Measurements from ENCODE around the gene SPINK2. TPM values are rescaled to one million over a fixed set of nuclear protein-coding genes. Genes with fewer than 3 reads are reported as not detected.
A peak's percentile ranks its signal among the peaks of the same experiment; 100 is the strongest.

SPINK2 gene
- polyA plus RNA-seq, 3 donors: not detected

DNA sequence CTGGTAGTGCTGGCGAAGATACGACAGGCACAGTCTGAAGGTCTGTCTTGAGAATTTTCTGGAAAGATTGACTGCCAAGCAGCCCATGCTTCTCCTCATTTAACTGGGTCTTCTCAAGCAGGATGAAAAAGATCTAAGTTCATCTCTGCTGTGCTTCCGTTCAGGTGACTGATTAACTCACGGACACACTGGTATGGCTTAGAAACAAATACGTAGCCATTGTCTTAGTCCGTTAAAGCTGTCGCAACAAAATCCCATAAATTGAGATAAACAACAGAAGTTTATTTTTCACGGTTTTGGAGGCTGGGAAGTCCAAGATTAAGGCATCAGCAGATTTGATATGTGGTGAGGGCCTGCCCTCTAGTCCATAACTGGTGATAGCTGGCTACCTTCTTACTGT is 39.5 kb downstream of the SPINK2 start:
- Histone ChIP-seq H3K79me2 (ENCODE audit: insufficient read depth, low read length) (no peaks in the 10 kb centered on the region), H3K4me2 (replicated peaks; ENCODE audit: extremely low read depth, low read length, poor library complexity, severe bottlenecking) (no peak overlapping the region), H3K27me3 (ENCODE audit: control insufficient read depth in 2 of 2, insufficient read depth in 2 of 2, low read length in 2 of 2) (no peaks in the 10 kb centered on the region), H3K36me3 (replicated peaks in 1 of 2; ENCODE audit: control insufficient read depth in 1 of 2, insufficient read depth in 2 of 2, low read length in 2 of 2) (no peaks in the 10 kb centered on the region), H3K27ac (ENCODE audit: low read depth in 1 of 2, low read length in 2 of 2) (no peak overlapping the region), H3K4me1 (ENCODE audit: control insufficient read depth in 1 of 2, insufficient read depth in 2 of 2, low read length in 2 of 2) (peaks cover 0 to 3% of the 10 kb centered on the region in 2 donors), H3K9me3 (replicated peaks in 1 of 2; ENCODE audit: control insufficient read depth in 1 of 2, insufficient read depth in 1 of 2, low read length in 2 of 2) (no peaks in the 10 kb centered on the region), H4K20me1 (ENCODE audit: insufficient read depth, low read length) (no peaks in the 10 kb centered on the region), H3K4me3 (replicated peaks in 1 of 3; ENCODE audit: low read depth in 2 of 3, low read length in 3 of 3) (no peak overlapping the region), H3K9ac (ENCODE audit: insufficient read depth, low read length, poor library complexity, severe bottlenecking) (no peak overlapping the region), H2AFZ (ENCODE audit: insufficient read depth, low read depth, low read length, poor library complexity, severe bottlenecking) (no peak overlapping the region)
- Mint-ChIP-seq H3K4me1 (peaks cover 7% of the 10 kb centered on the region), H3K36me3 (no peaks in the 10 kb centered on the region), H3K27me3 (ENCODE audit: low read depth in 3 of 3) (peaks cover 0 to 4% (median 3%) of the 10 kb centered on the region in 3 donors), H3K9me3 (peaks cover 0 to 1% (median 0%) of the 10 kb centered on the region in 7 donors), H3K4me3 (no peak overlapping the region), H3K27ac (no peak overlapping the region)
- WGBS (ENCODE audit: insufficient coverage): 96% methylated on average over 3 of the region's 8 CpGs
- intact Hi-C loops (cut with micrococcal nuclease): no loop called here
- TF ChIP-seq, protein P1, sequence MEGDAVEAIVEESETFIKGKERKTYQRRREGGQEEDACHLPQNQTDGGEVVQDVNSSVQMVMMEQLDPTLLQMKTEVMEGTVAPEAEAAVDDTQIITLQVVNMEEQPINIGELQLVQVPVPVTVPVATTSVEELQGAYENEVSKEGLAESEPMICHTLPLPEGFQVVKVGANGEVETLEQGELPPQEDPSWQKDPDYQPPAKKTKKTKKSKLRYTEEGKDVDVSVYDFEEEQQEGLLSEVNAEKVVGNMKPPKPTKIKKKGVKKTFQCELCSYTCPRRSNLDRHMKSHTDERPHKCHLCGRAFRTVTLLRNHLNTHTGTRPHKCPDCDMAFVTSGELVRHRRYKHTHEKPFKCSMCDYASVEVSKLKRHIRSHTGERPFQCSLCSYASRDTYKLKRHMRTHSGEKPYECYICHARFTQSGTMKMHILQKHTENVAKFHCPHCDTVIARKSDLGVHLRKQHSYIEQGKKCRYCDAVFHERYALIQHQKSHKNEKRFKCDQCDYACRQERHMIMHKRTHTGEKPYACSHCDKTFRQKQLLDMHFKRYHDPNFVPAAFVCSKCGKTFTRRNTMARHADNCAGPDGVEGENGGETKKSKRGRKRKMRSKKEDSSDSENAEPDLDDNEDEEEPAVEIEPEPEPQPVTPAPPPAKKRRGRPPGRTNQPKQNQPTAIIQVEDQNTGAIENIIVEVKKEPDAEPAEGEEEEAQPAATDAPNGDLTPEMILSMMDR (IDR thresholded peaks at IDR 0.05): no peak
- no peak for DNase-seq

DNA sequence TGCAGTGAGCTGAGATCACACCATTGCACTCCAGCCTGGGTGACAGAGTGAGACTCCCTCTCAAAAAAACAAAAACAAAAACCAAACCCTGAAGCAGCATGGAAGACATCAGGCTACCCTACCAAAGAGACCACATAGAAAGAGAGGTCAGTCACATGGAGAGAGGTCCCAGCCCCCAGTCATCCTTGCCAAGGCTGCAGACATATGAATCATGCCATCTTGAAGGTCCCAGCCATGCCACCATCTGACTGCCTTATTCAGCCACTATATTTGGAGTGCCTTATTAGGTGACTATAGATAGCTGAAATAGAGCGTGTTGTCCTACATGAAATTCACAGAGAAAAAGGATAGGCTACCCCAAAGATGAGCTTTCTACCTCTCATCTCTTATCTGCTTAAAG is 48.2 kb downstream of the SPINK2 start:
- peaks cover 0 to 1% (median 0%) of the 10 kb centered on the region in 7 donors for H3K9me3 Mint-ChIP-seq
- H3K4me2 ChIP-seq (replicated peaks; ENCODE audit: extremely low read depth, low read length, poor library complexity, severe bottlenecking): no peak overlapping the region
- H3K9ac ChIP-seq (ENCODE audit: insufficient read depth, low read length, poor library complexity, severe bottlenecking): no peak overlapping the region
- WGBS (ENCODE audit: insufficient coverage): no CpG with 5 or more reads among the region's 1 CpG
- intact Hi-C loops (cut with micrococcal nuclease): no loop called here
- no peaks in the 10 kb centered on the region for H3K4me1 ChIP-seq (ENCODE audit: control insufficient read depth in 1 of 2, insufficient read depth in 2 of 2, low read length in 2 of 2)
- no peaks in the 10 kb centered on the region for H3K79me2 ChIP-seq (ENCODE audit: insufficient read depth, low read length)
- H3K27me3 ChIP-seq (ENCODE audit: control insufficient read depth in 2 of 2, insufficient read depth in 2 of 2, low read length in 2 of 2): no peaks in the 10 kb centered on the region
- DNase-seq: no peak
- no peak overlapping the region for H3K4me3 ChIP-seq (replicated peaks in 1 of 3; ENCODE audit: low read depth in 2 of 3, low read length in 3 of 3)
- H2AFZ ChIP-seq (ENCODE audit: insufficient read depth, low read depth, low read length, poor library complexity, severe bottlenecking): no peak overlapping the region
- TF ChIP-seq, protein P1 (IDR thresholded peaks at IDR 0.05): no peak
- peaks cover 12% of the 10 kb centered on the region for H3K4me1 Mint-ChIP-seq
- H3K27ac Mint-ChIP-seq: peak overlapping the region in 1 of 7 donors; percentile 4
- H3K27me3 Mint-ChIP-seq (ENCODE audit: low read depth in 3 of 3): peaks cover 0 to 1% (median 0%) of the 10 kb centered on the region in 3 donors
- no peaks in the 10 kb centered on the region for H3K36me3 Mint-ChIP-seq
- no peak overlapping the region for H3K27ac ChIP-seq (ENCODE audit: low read depth in 1 of 2, low read length in 2 of 2)
- no peaks in the 10 kb centered on the region for H3K9me3 ChIP-seq (replicated peaks in 1 of 2; ENCODE audit: control insufficient read depth in 1 of 2, insufficient read depth in 1 of 2, low read length in 2 of 2)
- no peaks in the 10 kb centered on the region for H4K20me1 ChIP-seq (ENCODE audit: insufficient read depth, low read length)
- H3K4me3 Mint-ChIP-seq: no peak overlapping the region
- no peaks in the 10 kb centered on the region for H3K36me3 ChIP-seq (replicated peaks in 1 of 2; ENCODE audit: control insufficient read depth in 1 of 2, insufficient read depth in 2 of 2, low read length in 2 of 2)
